PFSK-1 (cell line): ENCODE results near the gene PCSK5.

ENCODE experiments used
- FOXP2 ChIP-seq: optimal IDR thresholded peaks from 2 replicates; pipeline ENCODE3; 2011; ENCODE audit warnings: borderline replicate concordance, control low read depth, inconsistent platforms; ENCODE audit not compliant: insufficient read depth; ENCODE audit errors: extremely low read length, extremely low read depth
- POLR2AphosphoS5 ChIP-seq: IDR thresholded peaks from 2 replicates; pipeline ENCODE4 v1.6.1; 2012; ENCODE audit warnings: low read depth, mild to moderate bottlenecking, control low read depth, low read length, moderate library complexity
- REST ChIP-seq, 2 experiments: IDR thresholded peaks; 2 replicates each; pipeline versions ENCODE4 v1.6.1 to v1.8.0; 2011 to 2012; ENCODE audit warnings: low read depth in 2 of 2, low read length in 2 of 2, control low read depth in 1 of 2, inconsistent platforms in 1 of 2, mild to moderate bottlenecking in 1 of 2, moderate library complexity in 1 of 2; ENCODE audit not compliant: insufficient read depth in 1 of 2
- SIN3A ChIP-seq: IDR thresholded peaks from 2 replicates; pipeline ENCODE4 v1.6.1; 2012; ENCODE audit warnings: mild to moderate bottlenecking, low read length, moderate library complexity, borderline replicate concordance; ENCODE audit not compliant: insufficient read depth
- TAF1 ChIP-seq: IDR thresholded peaks from 2 replicates; pipeline ENCODE4 v1.6.1; 2012; ENCODE audit warnings: low read length, control low read depth, borderline replicate concordance; ENCODE audit not compliant: insufficient read depth

PCSK5 gene

DNA sequence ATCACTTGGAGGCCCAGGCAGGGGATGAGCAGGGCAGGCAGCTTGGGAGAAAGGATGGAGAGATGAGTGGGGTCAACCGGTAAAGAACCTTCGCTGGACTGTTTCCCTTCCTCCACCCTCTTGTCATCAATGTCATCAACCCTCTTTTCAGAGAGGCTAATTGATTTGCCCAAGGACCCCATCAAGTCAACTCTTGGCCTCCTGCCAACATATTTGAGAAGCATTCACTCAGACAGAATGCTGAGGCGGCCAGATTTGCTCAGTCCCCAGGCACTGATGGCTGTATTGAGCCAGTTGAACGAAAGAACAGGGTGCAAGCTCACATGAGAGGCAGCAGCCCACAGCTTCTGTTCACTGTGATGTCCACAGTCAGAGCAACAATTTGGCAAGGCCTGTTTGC lies 310.3 kb downstream of the PCSK5 start:
- TF ChIP-seq SIN3A = no peak
- TF ChIP-seq REST (IDR thresholded peaks at IDR 0.05; ENCODE audit: insufficient read depth in 1 of 2, low read depth in 2 of 2, low read length in 2 of 2) = no peak
- no peak for TF ChIP-seq TAF1
- TF ChIP-seq POLR2AphosphoS5 = no peak
- no peak for TF ChIP-seq FOXP2

- TF ChIP-seq TAF1 = no peak
- TF ChIP-seq FOXP2 = no peak
- no peak for TF ChIP-seq SIN3A
- no peak for TF ChIP-seq POLR2AphosphoS5
- TF ChIP-seq REST (IDR thresholded peaks at IDR 0.05; ENCODE audit: insufficient read depth in 1 of 2, low read depth in 2 of 2, low read length in 2 of 2) = no peak
Measured at GRCh38 chr9:76203373-76203772, 312.9 kb downstream of the PCSK5 start.

- TF ChIP-seq REST (IDR thresholded peaks at IDR 0.05; ENCODE audit: insufficient read depth in 1 of 2, low read depth in 2 of 2, low read length in 2 of 2) = no peak
Measured at GRCh38 chr9:76206821-76207220, 316.3 kb downstream of the PCSK5 start.

DNA sequence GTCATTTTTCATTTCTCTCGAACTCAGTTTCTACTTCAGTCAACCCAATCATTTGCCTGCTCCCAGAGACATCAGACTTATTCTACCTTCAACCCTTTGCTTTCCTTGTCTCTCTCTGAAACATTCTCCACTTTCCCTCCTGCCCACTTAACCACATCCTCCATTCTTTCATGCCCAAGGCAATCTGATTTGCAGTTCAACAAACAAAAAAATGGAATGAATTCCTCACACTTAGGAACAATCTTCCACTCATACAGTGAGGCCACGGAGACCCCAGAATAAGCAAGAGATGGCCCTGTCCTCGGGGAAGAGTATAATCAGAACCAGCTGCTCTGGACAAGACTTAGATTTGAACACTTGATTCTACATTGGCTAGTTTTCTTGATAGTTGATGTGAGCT lies 323.3 kb downstream of the PCSK5 start:
- no peak for TF ChIP-seq POLR2AphosphoS5
- no peak for TF ChIP-seq SIN3A
- TF ChIP-seq REST (IDR thresholded peaks at IDR 0.05; ENCODE audit: insufficient read depth in 1 of 2, low read depth in 2 of 2, low read length in 2 of 2) = no peak
- no peak for TF ChIP-seq FOXP2
- TF ChIP-seq TAF1 = no peak

DNA sequence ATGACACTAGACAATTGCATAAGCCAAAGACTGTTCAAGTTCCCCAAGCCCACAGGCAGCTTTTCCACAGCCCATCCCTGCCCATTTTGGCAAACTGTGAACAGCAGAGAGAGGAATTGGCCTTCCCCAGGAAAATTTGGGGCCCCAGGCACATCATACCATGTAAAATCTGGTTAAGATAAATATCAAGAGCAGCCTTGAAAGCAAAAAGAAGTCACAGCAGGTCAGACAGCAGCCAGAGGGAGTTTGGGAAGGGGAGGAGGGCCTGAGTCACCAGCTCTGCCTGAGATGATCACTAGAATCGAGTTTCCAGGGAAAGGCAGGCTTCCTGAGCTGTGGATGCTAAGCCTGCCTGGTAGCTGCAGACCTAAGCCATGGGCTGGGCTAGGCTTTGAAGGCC lies 324.6 kb downstream of the PCSK5 start:
- TF ChIP-seq REST (IDR thresholded peaks at IDR 0.05; ENCODE audit: insufficient read depth in 1 of 2, low read depth in 2 of 2, low read length in 2 of 2) = no peak
- no peak for TF ChIP-seq FOXP2
- no peak for TF ChIP-seq TAF1
- TF ChIP-seq POLR2AphosphoS5 = no peak
- TF ChIP-seq SIN3A = no peak
